ENCODE measurements around the gene DGKB. TPM values are rescaled to one million over a fixed set of nuclear protein-coding genes. Genes with fewer than 3 reads are reported as not detected.

DGKB gene
- polyA plus RNA-seq, 1 donor (not counting 4 experiments of a cell fraction or from before 2014, with no cell fraction given), result 0.01 TPM

GRCh38 chr7:14585232-14585631 is 317.3 kb downstream of the DGKB start:
- dilution Hi-C loops (cut with MboI; ENCODE audit: extremely low pct_ligation_motif_present, low sequenced_read_pairs), result no loop called here

GRCh38 chr7:14583518-14583917 is 319.0 kb downstream of the DGKB start:
- no peaks in the 10 kb centered on the region for H4K20me1 ChIP-seq (ENCODE audit: control insufficient read depth, extremely low read depth, insufficient read depth, low read length)
- H3K9me3 ChIP-seq (ENCODE audit: control insufficient read depth, low read depth, low read length), result no peaks in the 10 kb centered on the region
- FAIRE-seq, result no peak
- H3K27me3 ChIP-seq (ENCODE audit: control insufficient read depth, extremely low read depth, insufficient read depth, low read length), result no peaks in the 10 kb centered on the region
- H2AFZ ChIP-seq (ENCODE audit: control insufficient read depth, low read length), result no peak overlapping the region
- no peak overlapping the region for H3K4me3 ChIP-seq (ENCODE audit: control insufficient read depth in 2 of 3, extremely low read depth in 1 of 3, insufficient read depth in 2 of 3, low read depth in 1 of 3, low read length in 3 of 3)
- no peaks in the 10 kb centered on the region for H3K9me1 ChIP-seq (ENCODE audit: control insufficient read depth, extremely low read depth, insufficient read depth, low read length)
- no peak overlapping the region for H3K9ac ChIP-seq (ENCODE audit: control insufficient read depth, extremely low read depth, insufficient read depth, low read length)
- dilution Hi-C loops (cut with MboI; ENCODE audit: extremely low pct_ligation_motif_present, low sequenced_read_pairs), result no loop called here
- no peaks in the 10 kb centered on the region for H3K36me3 ChIP-seq (ENCODE audit: control insufficient read depth in 2 of 2, extremely low read depth in 1 of 2, insufficient read depth in 2 of 2, low read length in 2 of 2)
- H3K27ac ChIP-seq (ENCODE audit: control insufficient read depth, insufficient read depth, low read length), result no peak overlapping the region
- H3K4me2 ChIP-seq (ENCODE audit: control insufficient read depth, extremely low read depth, insufficient read depth, low read depth, low read length), result no peak overlapping the region
- no peak for DNase-seq (ENCODE audit: low read depth, low spot score)
- no peaks in the 10 kb centered on the region for H3K4me1 ChIP-seq (ENCODE audit: control insufficient read depth, extremely low read depth, insufficient read depth, low read length)
- no peak for TF ChIP-seq CTCF (optimal IDR thresholded peaks at IDR 0.05 in 1 of 3, IDR thresholded peaks at IDR 0.05 in 1 of 3, conservative IDR thresholded peaks at IDR 0.05 in 1 of 3; ENCODE audit: extremely low read depth in 1 of 3, insufficient read depth in 2 of 3, low read length in 3 of 3)
- no peak for TF ChIP-seq EZH2 (IDR thresholded peaks at IDR 0.05; ENCODE audit: low read length)
- no peaks in the 10 kb centered on the region for H3K79me2 ChIP-seq (ENCODE audit: control insufficient read depth, insufficient read depth, low read length)

More at GRCh38 chr7:14585232-14585631, 317.3 kb downstream of the DGKB start:
- no peaks in the 10 kb centered on the region for H3K27me3 ChIP-seq (ENCODE audit: control insufficient read depth, extremely low read depth, insufficient read depth, low read length)
- no peak overlapping the region for H3K9ac ChIP-seq (ENCODE audit: control insufficient read depth, extremely low read depth, insufficient read depth, low read length)
- no peak overlapping the region for H3K4me2 ChIP-seq (ENCODE audit: control insufficient read depth, extremely low read depth, insufficient read depth, low read depth, low read length)
- no peaks in the 10 kb centered on the region for H3K4me1 ChIP-seq (ENCODE audit: control insufficient read depth, extremely low read depth, insufficient read depth, low read length)
- H3K9me3 ChIP-seq (ENCODE audit: control insufficient read depth, low read depth, low read length), result no peaks in the 10 kb centered on the region
- no peak for FAIRE-seq
- no peaks in the 10 kb centered on the region for H3K79me2 ChIP-seq (ENCODE audit: control insufficient read depth, insufficient read depth, low read length)
- DNase-seq (ENCODE audit: low read depth, low spot score), result no peak
- H3K4me3 ChIP-seq (ENCODE audit: control insufficient read depth in 2 of 3, extremely low read depth in 1 of 3, insufficient read depth in 2 of 3, low read depth in 1 of 3, low read length in 3 of 3), result no peak overlapping the region
- no peaks in the 10 kb centered on the region for H3K36me3 ChIP-seq (ENCODE audit: control insufficient read depth in 2 of 2, extremely low read depth in 1 of 2, insufficient read depth in 2 of 2, low read length in 2 of 2)
- no peak overlapping the region for H2AFZ ChIP-seq (ENCODE audit: control insufficient read depth, low read length)
- no peak for TF ChIP-seq CTCF (optimal IDR thresholded peaks at IDR 0.05 in 1 of 3, IDR thresholded peaks at IDR 0.05 in 1 of 3, conservative IDR thresholded peaks at IDR 0.05 in 1 of 3; ENCODE audit: extremely low read depth in 1 of 3, insufficient read depth in 2 of 3, low read length in 3 of 3)
- no peak for TF ChIP-seq EZH2 (IDR thresholded peaks at IDR 0.05; ENCODE audit: low read length)
- no peak overlapping the region for H3K27ac ChIP-seq (ENCODE audit: control insufficient read depth, insufficient read depth, low read length)
- no peaks in the 10 kb centered on the region for H3K9me1 ChIP-seq (ENCODE audit: control insufficient read depth, extremely low read depth, insufficient read depth, low read length)
- no peaks in the 10 kb centered on the region for H4K20me1 ChIP-seq (ENCODE audit: control insufficient read depth, extremely low read depth, insufficient read depth, low read length)

All from keratinocyte (primary cell).